ENCODE data around the gene IL31RA.

The IL31RA gene

DNA sequence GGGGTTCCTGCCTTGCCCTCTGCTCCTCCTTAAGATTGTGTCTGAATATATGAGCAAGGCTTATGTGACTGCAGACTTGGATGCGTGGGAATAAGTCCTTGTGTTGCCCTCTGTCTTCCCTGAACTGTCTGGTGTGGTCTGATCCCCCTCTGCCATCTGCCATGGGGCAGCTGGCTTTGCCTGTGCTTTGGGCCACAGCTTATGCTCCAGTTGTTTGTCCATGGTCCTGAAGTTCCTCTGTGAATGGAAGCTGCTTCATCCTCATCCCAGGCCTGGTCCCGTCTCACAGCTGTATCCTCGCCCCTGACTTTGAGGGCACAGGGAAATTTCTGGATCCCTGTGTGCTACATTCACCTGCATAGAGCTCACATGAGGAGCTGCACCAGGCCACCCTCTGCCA lies 14.7 kb downstream of the IL31RA start:
- H3K9me3 ChIP-seq (ENCODE audit: low read depth, low read length), result no peaks in the 10 kb centered on the region
- H3K4me3 ChIP-seq, result no peak overlapping the region
- H3K27ac ChIP-seq, result no peak overlapping the region
- H3K36me3 ChIP-seq (ENCODE audit: insufficient read depth, low read length), result no peaks in the 10 kb centered on the region
- DNase-seq (ENCODE audit: low read depth, low spot score), result no peak
- TF ChIP-seq POLR2AphosphoS5 (IDR thresholded peaks at IDR 0.05; ENCODE audit: borderline replicate concordance, low read depth, low read length) (no peak), FOXP2 (optimal IDR thresholded peaks at IDR 0.05; ENCODE audit: control extremely low read depth, extremely low read length, insufficient read depth) (no peak), EZH2 (IDR thresholded peaks at IDR 0.05) (no peak)
- no peak overlapping the region for H3K9ac ChIP-seq (ENCODE audit: insufficient read length)

DNA sequence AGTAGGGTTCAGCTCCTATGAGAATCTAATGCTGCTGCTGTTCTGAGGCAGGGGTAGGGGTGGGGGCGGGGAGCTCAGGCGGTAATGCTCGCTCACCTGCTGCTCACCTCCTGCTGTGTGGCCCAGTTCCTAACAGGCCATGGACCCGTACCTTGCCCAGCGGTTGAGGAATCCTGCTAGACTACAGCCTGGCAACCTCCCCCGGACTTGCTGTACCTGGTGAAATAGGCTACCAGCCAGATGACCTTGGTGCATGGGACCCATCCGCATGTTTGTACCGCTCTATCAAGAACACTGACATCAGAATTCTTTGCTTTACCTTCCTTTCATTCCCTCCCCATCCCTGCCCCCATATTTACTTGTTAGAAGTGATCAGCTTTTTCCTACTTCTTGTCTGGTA lies 15.3 kb downstream of the IL31RA start:
- Histone ChIP-seq H3K36me3 (ENCODE audit: insufficient read depth, low read length) (no peaks in the 10 kb centered on the region), H3K9me3 (ENCODE audit: low read depth, low read length) (no peaks in the 10 kb centered on the region), H3K27ac (no peak overlapping the region), H3K4me3 (no peak overlapping the region), H3K9ac (ENCODE audit: insufficient read length) (no peak overlapping the region)
- DNase-seq (ENCODE audit: low read depth, low spot score), result no peak
- no peak for TF ChIP-seq EZH2 (IDR thresholded peaks at IDR 0.05)
- TF ChIP-seq FOXP2 (optimal IDR thresholded peaks at IDR 0.05; ENCODE audit: control extremely low read depth, extremely low read length, insufficient read depth), result no peak
- no peak for TF ChIP-seq POLR2AphosphoS5 (IDR thresholded peaks at IDR 0.05; ENCODE audit: borderline replicate concordance, low read depth, low read length)

DNA sequence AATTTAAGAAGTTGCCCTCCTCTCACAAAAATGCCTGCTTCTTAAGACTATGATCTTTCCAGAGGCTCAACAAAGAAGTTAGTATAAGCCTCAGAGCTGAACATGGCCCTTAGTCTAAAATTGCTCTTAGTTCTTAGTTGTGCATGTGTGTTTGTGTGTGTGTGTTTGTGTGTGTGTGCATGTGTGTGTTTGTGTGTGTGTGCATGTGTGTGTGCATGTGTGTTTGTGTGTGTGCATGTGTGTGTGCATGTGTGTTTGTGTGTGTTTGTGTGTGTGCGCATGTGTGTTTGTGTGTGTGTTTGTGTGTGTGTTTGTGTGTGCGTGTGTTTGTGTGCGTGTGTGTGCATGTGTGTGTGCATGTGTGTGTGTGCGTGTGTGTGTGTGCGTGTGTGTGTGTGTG lies 15.8 kb downstream of the IL31RA start:
- DNase-seq (ENCODE audit: low read depth, low spot score), result no peak
- H3K27ac ChIP-seq, result no peak overlapping the region
- H3K4me3 ChIP-seq, result no peak overlapping the region
- no peaks in the 10 kb centered on the region for H3K36me3 ChIP-seq (ENCODE audit: insufficient read depth, low read length)
- H3K9ac ChIP-seq (ENCODE audit: insufficient read length), result no peak overlapping the region
- H3K9me3 ChIP-seq (ENCODE audit: low read depth, low read length), result no peaks in the 10 kb centered on the region
- no peak for TF ChIP-seq EZH2 (IDR thresholded peaks at IDR 0.05)
- TF ChIP-seq POLR2AphosphoS5 (IDR thresholded peaks at IDR 0.05; ENCODE audit: borderline replicate concordance, low read depth, low read length), result no peak
- TF ChIP-seq FOXP2 (optimal IDR thresholded peaks at IDR 0.05; ENCODE audit: control extremely low read depth, extremely low read length, insufficient read depth), result no peak

DNA sequence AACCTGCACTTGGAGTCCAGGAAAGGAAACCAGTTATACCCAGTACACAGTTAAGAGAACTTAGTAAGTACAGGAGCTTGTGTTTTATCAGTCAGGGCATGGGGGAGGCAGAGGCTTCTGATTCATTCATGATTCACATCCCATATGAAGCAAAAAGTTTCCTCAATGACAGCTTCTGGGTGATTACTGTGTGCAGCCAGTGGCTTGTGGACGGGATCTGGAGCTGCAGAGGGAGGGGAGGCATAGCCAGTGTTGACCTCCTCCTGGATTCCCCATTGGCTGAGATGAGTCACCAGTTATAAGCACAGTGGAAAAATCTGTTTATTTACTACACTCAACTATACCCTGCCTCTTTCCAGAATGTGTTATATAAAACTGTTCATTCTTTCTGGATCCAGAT lies 17.7 kb downstream of the IL31RA start:
- H3K4me3 ChIP-seq, result no peak overlapping the region
- no peak overlapping the region for H3K27ac ChIP-seq
- H3K9me3 ChIP-seq (ENCODE audit: low read depth, low read length), result no peaks in the 10 kb centered on the region
- no peak overlapping the region for H3K9ac ChIP-seq (ENCODE audit: insufficient read length)
- TF ChIP-seq FOXP2 (optimal IDR thresholded peaks at IDR 0.05; ENCODE audit: control extremely low read depth, extremely low read length, insufficient read depth) (no peak), POLR2AphosphoS5 (IDR thresholded peaks at IDR 0.05; ENCODE audit: borderline replicate concordance, low read depth, low read length) (no peak), EZH2 (IDR thresholded peaks at IDR 0.05) (no peak)
- no peak for DNase-seq (ENCODE audit: low read depth, low spot score)
- H3K36me3 ChIP-seq (ENCODE audit: insufficient read depth, low read length), result no peaks in the 10 kb centered on the region

DNA sequence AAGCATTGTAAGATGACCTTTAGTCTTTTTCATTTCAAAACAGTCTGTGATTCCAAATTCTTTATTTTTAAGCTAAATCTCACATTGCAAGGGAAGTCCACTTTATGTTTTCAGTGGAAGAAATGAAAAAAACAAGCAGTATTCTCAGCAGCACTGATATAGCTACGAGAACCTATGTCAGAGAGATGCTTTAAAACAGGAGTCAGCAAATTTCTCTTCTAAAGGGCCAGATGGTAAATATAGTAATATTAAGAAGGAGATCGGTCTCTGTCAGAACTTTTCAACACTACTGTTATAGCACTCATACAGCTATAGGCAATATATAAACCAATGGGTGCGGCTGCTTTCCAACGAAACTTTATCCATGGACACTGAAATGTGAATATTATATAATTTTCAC lies 18.7 kb downstream of the IL31RA start:
- Histone ChIP-seq H3K27ac (no peak overlapping the region), H3K36me3 (ENCODE audit: insufficient read depth, low read length) (no peaks in the 10 kb centered on the region), H3K9ac (ENCODE audit: insufficient read length) (no peak overlapping the region), H3K4me3 (no peak overlapping the region), H3K9me3 (ENCODE audit: low read depth, low read length) (no peaks in the 10 kb centered on the region)
- TF ChIP-seq POLR2AphosphoS5 (IDR thresholded peaks at IDR 0.05; ENCODE audit: borderline replicate concordance, low read depth, low read length) (no peak), FOXP2 (optimal IDR thresholded peaks at IDR 0.05; ENCODE audit: control extremely low read depth, extremely low read length, insufficient read depth) (no peak), EZH2 (IDR thresholded peaks at IDR 0.05) (no peak)
- no peak for DNase-seq (ENCODE audit: low read depth, low spot score)

DNA sequence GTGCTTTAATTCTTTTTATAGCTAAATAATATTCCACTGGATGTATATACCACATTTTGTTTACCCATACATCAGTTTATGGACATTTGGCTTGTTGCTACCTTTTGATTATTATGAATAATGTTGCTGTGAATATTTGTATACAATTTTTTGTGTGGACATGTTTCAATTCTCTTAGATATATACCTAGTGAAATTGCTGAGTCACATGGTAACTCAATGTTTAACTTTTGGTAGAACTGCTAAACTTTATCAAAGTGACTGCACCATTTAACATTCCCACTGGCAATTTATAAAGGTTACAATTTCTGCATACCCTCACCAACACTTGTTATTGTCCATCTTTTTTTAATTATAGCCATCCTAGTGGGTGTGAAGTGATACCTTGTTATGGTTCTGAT lies 22.1 kb downstream of the IL31RA start:
- Histone ChIP-seq H3K9me3 (ENCODE audit: low read depth, low read length) (peaks cover 4% of the 10 kb centered on the region; the same call in 1 of the 2 replicates), H3K4me3 (no peak overlapping the region), H3K9ac (ENCODE audit: insufficient read length) (no peak overlapping the region), H3K27ac (no peak overlapping the region), H3K36me3 (ENCODE audit: insufficient read depth, low read length) (no peaks in the 10 kb centered on the region)
- no peak for TF ChIP-seq EZH2 (IDR thresholded peaks at IDR 0.05)
- no peak for TF ChIP-seq POLR2AphosphoS5 (IDR thresholded peaks at IDR 0.05; ENCODE audit: borderline replicate concordance, low read depth, low read length)
- TF ChIP-seq FOXP2 (optimal IDR thresholded peaks at IDR 0.05; ENCODE audit: control extremely low read depth, extremely low read length, insufficient read depth), result no peak
- no peak for DNase-seq (ENCODE audit: low read depth, low spot score)

DNA sequence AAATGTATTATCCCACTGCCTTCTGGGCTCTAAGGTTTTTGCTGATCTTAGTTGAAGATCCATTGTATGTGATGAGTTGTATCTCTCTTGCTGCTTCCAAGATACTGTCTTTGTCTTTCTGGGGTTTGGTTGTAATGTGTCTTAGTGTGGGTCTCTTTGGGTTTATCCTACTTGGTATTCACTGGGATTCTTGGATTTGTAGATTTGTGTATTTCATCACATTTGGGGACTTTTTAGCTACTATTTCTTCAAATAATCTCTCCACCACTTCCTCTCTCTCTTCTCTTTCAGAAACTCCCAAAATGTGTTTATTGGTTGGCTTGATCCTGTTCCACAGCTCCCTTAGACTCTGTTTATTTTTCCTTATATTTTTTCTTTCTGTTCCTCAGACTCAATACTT lies 26.5 kb downstream of the IL31RA start:
- no peak for DNase-seq (ENCODE audit: low read depth, low spot score)
- Histone ChIP-seq H3K9ac (ENCODE audit: insufficient read length) (no peak overlapping the region), H3K4me3 (no peak overlapping the region), H3K27ac (no peak overlapping the region), H3K9me3 (ENCODE audit: low read depth, low read length) (peaks cover 4% of the 10 kb centered on the region; the same call in 1 of the 2 replicates), H3K36me3 (ENCODE audit: insufficient read depth, low read length) (no peaks in the 10 kb centered on the region)
- TF ChIP-seq POLR2AphosphoS5 (IDR thresholded peaks at IDR 0.05; ENCODE audit: borderline replicate concordance, low read depth, low read length) (no peak), FOXP2 (optimal IDR thresholded peaks at IDR 0.05; ENCODE audit: control extremely low read depth, extremely low read length, insufficient read depth) (no peak), EZH2 (IDR thresholded peaks at IDR 0.05) (no peak)

DNA sequence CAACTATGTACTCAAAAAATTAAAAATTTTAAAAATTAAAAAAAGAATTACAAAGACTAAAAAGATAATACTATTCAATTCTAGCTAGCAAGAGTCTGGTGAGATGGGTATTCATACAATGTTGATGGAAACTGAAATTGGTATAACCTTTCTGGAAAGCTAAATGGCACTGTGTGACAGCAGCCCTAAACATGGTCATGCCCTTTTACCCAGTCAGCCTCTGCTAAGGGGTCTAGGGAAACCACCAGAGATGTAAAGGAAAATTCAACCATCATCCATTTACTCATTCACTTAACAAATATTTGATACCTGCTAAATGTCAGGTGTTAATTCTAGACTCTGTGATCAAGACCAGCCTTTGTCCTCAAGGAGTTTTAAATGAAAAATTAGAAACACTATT lies 29.3 kb downstream of the IL31RA start:
- Histone ChIP-seq H3K9ac (ENCODE audit: insufficient read length) (no peak overlapping the region), H3K27ac (no peak overlapping the region), H3K4me3 (no peak overlapping the region), H3K9me3 (ENCODE audit: low read depth, low read length) (peaks cover 4% of the 10 kb centered on the region; the same call in 1 of the 2 replicates), H3K36me3 (ENCODE audit: insufficient read depth, low read length) (no peaks in the 10 kb centered on the region)
- DNase-seq (ENCODE audit: low read depth, low spot score), result no peak
- TF ChIP-seq FOXP2 (optimal IDR thresholded peaks at IDR 0.05; ENCODE audit: control extremely low read depth, extremely low read length, insufficient read depth), result no peak
- TF ChIP-seq POLR2AphosphoS5 (IDR thresholded peaks at IDR 0.05; ENCODE audit: borderline replicate concordance, low read depth, low read length), result no peak
- no peak for TF ChIP-seq EZH2 (IDR thresholded peaks at IDR 0.05)

DNA sequence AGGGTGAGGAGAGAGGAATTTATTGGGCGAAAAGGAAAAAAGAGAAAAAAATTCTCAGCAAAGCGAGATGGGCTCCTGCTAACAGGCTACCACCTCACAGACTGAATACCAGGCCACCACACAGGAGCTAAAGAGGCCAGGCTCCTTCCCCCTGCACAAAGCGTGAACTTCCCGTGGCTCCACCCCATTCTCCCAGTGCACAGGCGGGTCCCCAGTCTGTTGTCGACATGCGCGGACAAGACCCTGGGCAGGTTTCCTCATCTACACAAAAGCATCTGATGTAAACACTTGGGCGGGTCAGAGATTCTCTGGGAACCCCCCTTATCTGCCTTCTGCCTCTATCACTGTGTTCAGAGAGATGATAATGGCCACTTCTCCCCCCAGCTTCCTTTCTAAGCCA lies 34.2 kb downstream of the IL31RA start:
- Histone ChIP-seq H3K4me3 (no peak overlapping the region), H3K36me3 (ENCODE audit: insufficient read depth, low read length) (no peaks in the 10 kb centered on the region), H3K27ac (no peak overlapping the region), H3K9ac (ENCODE audit: insufficient read length) (no peak overlapping the region), H3K9me3 (ENCODE audit: low read depth, low read length) (no peaks in the 10 kb centered on the region)
- no peak for DNase-seq (ENCODE audit: low read depth, low spot score)
- TF ChIP-seq EZH2 (IDR thresholded peaks at IDR 0.05) (no peak), POLR2AphosphoS5 (IDR thresholded peaks at IDR 0.05; ENCODE audit: borderline replicate concordance, low read depth, low read length) (no peak), FOXP2 (optimal IDR thresholded peaks at IDR 0.05; ENCODE audit: control extremely low read depth, extremely low read length, insufficient read depth) (no peak)

All from SK-N-MC (cell line).